SK-N-SH (cell line): Measurements from ENCODE around the gene RNF145.

Source experiments
- CTCF ChIP-seq: fragments of 200-600 bp; sonication (generic); IDR thresholded peaks from 2 replicates; pipeline ENCODE4 v1.6.1; 2017; ENCODE audit warnings: antibody characterized with exemption, mild to moderate bottlenecking, moderate library complexity
- EZH2phosphoT487 ChIP-seq: fragments of 200-600 bp; sonication (generic); IDR thresholded peaks from 2 replicates; pipeline ENCODE4 v1.6.1; 2017; ENCODE audit warnings: low read depth, mixed run types, mild to moderate bottlenecking, antibody characterized with exemption, moderate library complexity, borderline replicate concordance
- GABPA ChIP-seq: IDR thresholded peaks from 2 replicates; pipeline ENCODE4 v1.4.0; 2012; ENCODE audit warnings: low read depth, mild to moderate bottlenecking
- GATA2 ChIP-seq: sonication (generic); formaldehyde crosslinking; IDR thresholded peaks from 2 replicates; pipeline ENCODE4 v1.5.0; 2020; ENCODE audit warnings: mild to moderate bottlenecking, missing genetic modification reagents
- MEF2A ChIP-seq: IDR thresholded peaks from 2 replicates; pipeline ENCODE4 v1.4.0; 2012; ENCODE audit warnings: low read depth, borderline replicate concordance
- NFIC ChIP-seq: IDR thresholded peaks from 2 replicates; pipeline ENCODE4 v1.4.0; 2012; ENCODE audit warnings: borderline replicate concordance
- POLR2AphosphoS5 ChIP-seq: IDR thresholded peaks from 2 replicates; pipeline ENCODE4 v1.6.1; 2012; ENCODE audit warnings: low read depth, low read length
- RAD21 ChIP-seq: IDR thresholded peaks from 2 replicates; pipeline ENCODE4 v1.6.1; 2012; ENCODE audit warnings: mild to moderate bottlenecking, low read length
- RCOR1 ChIP-seq: fragments of 150-350 bp; IDR thresholded peaks from 2 replicates; pipeline ENCODE4 v1.6.1; 2017; ENCODE audit warnings: antibody characterized with exemption, low read length
- SIN3A ChIP-seq: IDR thresholded peaks from 2 replicates; pipeline ENCODE4 v1.6.1; 2012; ENCODE audit warnings: low read depth, mild to moderate bottlenecking, low read length, moderate library complexity, borderline replicate concordance
- TAF1 ChIP-seq: IDR thresholded peaks from 2 replicates; pipeline ENCODE4 v1.6.1; 2012; ENCODE audit warnings: low read depth, mild to moderate bottlenecking, low read length, moderate library complexity, borderline replicate concordance
- USF1 ChIP-seq: IDR thresholded peaks from 2 replicates; pipeline ENCODE4 v1.4.0; 2012; ENCODE audit warnings: low read depth, borderline replicate concordance
- YY1 ChIP-seq: IDR thresholded peaks from 2 replicates; pipeline ENCODE4 v1.4.0; 2012; ENCODE audit warnings: low read depth, mild to moderate bottlenecking

GRCh38 chr5:159190170-159190569 is 19.2 kb downstream of the RNF145 start:
- no peak for TF ChIP-seq CTCF
- TF ChIP-seq USF1 = no peak
- TF ChIP-seq GATA2 (CRISPR knock-in tag) = no peak
- TF ChIP-seq POLR2AphosphoS5 = no peak
- no peak for TF ChIP-seq YY1
- no peak for TF ChIP-seq RCOR1
- TF ChIP-seq MEF2A = no peak
- TF ChIP-seq GABPA = no peak
- no peak for TF ChIP-seq NFIC
- no peak for TF ChIP-seq EZH2phosphoT487
- no peak for TF ChIP-seq RAD21
- TF ChIP-seq TAF1 = no peak
- no peak for TF ChIP-seq SIN3A
